Esophagus (tissue), 2 donors: ENCODE results near the gene SLC49A4. TPM values are rescaled to one million over a fixed set of nuclear protein-coding genes. Genes with fewer than 3 reads are reported as not detected.

Experiments
- H3K27ac ChIP-seq, 2 donors: one replicate each; pipeline ENCODE4 v1.5.1; 2013; ENCODE audit warnings: low read depth in 2 of 2, mild to moderate bottlenecking in 2 of 2, inconsistent platforms in 1 of 2, low read length in 1 of 2, moderate library complexity in 1 of 2
- H3K27me3 ChIP-seq, 2 donors: one replicate each; pipeline ENCODE4 v1.6.1; 2013; ENCODE audit warnings: low read length in 2 of 2, control low read depth in 1 of 2, mild to moderate bottlenecking in 1 of 2; ENCODE audit not compliant: insufficient read depth in 2 of 2, control insufficient read depth in 1 of 2
- H3K36me3 ChIP-seq, 2 donors: one replicate each; pipeline ENCODE4 v1.6.1; 2013; ENCODE audit warnings: low read length in 1 of 2; ENCODE audit not compliant: control insufficient read depth in 2 of 2, insufficient read depth in 2 of 2
- H3K4me1 ChIP-seq, 2 donors: one replicate each; pipeline ENCODE4 v1.6.1; 2013; ENCODE audit warnings: low read length in 1 of 2; ENCODE audit not compliant: control insufficient read depth in 2 of 2, insufficient read depth in 2 of 2
- H3K4me3 ChIP-seq, 2 donors: one replicate each; pipeline ENCODE4 v1.5.1; 2013; ENCODE audit warnings: low read length in 2 of 2, mild to moderate bottlenecking in 2 of 2, low read depth in 1 of 2, moderate library complexity in 1 of 2
- H3K9me3 ChIP-seq, 2 donors: one replicate each; pipeline ENCODE4 v1.6.1; 2013; ENCODE audit warnings: mild to moderate bottlenecking in 2 of 2, low read depth in 1 of 2, low read length in 1 of 2, moderate library complexity in 1 of 2; ENCODE audit not compliant: control insufficient read depth in 2 of 2, insufficient read depth in 1 of 2
- WGBS, 2 donors: extraction: QIAGEN DNeasy Blood & Tissue Kit; methylation state at CpG; one replicate each; pipeline ENCODE4 v1.1.7; 2013; 5-methylcytosine and 5-hydroxymethylcytosine counted together
- polyA plus RNA-seq, 2 donors: library from polyadenylated mRNA; stranded (reverse); fragments of 200-250 nt; gene quantifications; one replicate each; pipeline ENCODE4 v1.2.3, GENCODE V29; 2013
- donor health status: healthy with polysubstance abuse.
- donor health status: Bipolar disorder and iron deficiency.

SLC49A4 gene
- polyA plus RNA-seq, 2 donors: 10.1 to 14.3 TPM

GRCh38 chr3:122785231-122785630 is 9.6 kb upstream of the SLC49A4 start:
- H3K4me1 ChIP-seq: peaks cover 0 to 3% of the 10 kb centered on the region in 2 donors
- H3K27ac ChIP-seq: no peak overlapping the region
- H3K36me3 ChIP-seq: no peaks in the 10 kb centered on the region
- no peaks in the 10 kb centered on the region for H3K27me3 ChIP-seq
- WGBS, 2 donors: 66 to 77% methylated on average over 1 of the region's 1 CpG
- H3K4me3 ChIP-seq: no peak overlapping the region
- no peaks in the 10 kb centered on the region for H3K9me3 ChIP-seq

- no peak overlapping the region for H3K27ac ChIP-seq
- H3K4me3 ChIP-seq: no peak overlapping the region
- no peaks in the 10 kb centered on the region for H3K9me3 ChIP-seq
- H3K27me3 ChIP-seq: no peaks in the 10 kb centered on the region
- WGBS, 2 donors: 78 to 87% methylated on average over 1 of the region's 1 CpG
- H3K4me1 ChIP-seq: peaks cover 0 to 3% of the 10 kb centered on the region in 2 donors
- no peaks in the 10 kb centered on the region for H3K36me3 ChIP-seq
Observed at GRCh38 chr3:122786066-122786465, 8.8 kb upstream of the SLC49A4 start.

GRCh38 chr3:122787872-122788271 is 7.0 kb upstream of the SLC49A4 start:
- H3K9me3 ChIP-seq: no peaks in the 10 kb centered on the region
- H3K27me3 ChIP-seq: no peaks in the 10 kb centered on the region
- H3K27ac ChIP-seq: no peak overlapping the region
- H3K4me1 ChIP-seq: peaks cover 0 to 3% of the 10 kb centered on the region in 2 donors
- 78 to 88% methylated on average over 2 of the region's 2 CpGs for WGBS, 2 donors
- no peak overlapping the region for H3K4me3 ChIP-seq
- no peaks in the 10 kb centered on the region for H3K36me3 ChIP-seq

- H3K27ac ChIP-seq: peak overlapping the region; percentile 23 to 48
- WGBS, 2 donors: 58 to 67% methylated on average over 11 of the region's 11 CpGs
- no peaks in the 10 kb centered on the region for H3K27me3 ChIP-seq
- no peaks in the 10 kb centered on the region for H3K9me3 ChIP-seq
- peak overlapping the region in 1 of 2 donors; percentile 10 for H3K4me3 ChIP-seq
- H3K4me1 ChIP-seq: peaks cover 0 to 3% of the 10 kb centered on the region in 2 donors
- no peaks in the 10 kb centered on the region for H3K36me3 ChIP-seq
Observed at GRCh38 chr3:122789585-122790273, 5.1 kb upstream of the SLC49A4 start.

- Histone ChIP-seq H3K9me3 (no peaks in the 10 kb centered on the region), H3K27ac (peak within 1 kb of the TSS; percentile 88 to 98)
- 0% methylated on average over 45 to 46 of the region's 46 CpGs for WGBS, 2 donors
Observed at GRCh38 chr3:122793568-122794416, 1.1 kb upstream of the SLC49A4 start, which contains the start of gene HSPBAP1. Gene HSPBAP1, minus strand, starts transcription at chr3:122793831. Its CDS starts 151 bp downstream, at chr3:122793680.

GRCh38 chr3:122794483-122794778 is 438 bp upstream of the SLC49A4 start:
- Histone ChIP-seq H3K9me3 (no peaks in the 10 kb centered on the region), H3K4me1 (peaks cover 4 to 5% of the 10 kb centered on the region in 2 donors), H3K4me3 (peak overlapping the region; percentile 78 to 82), H3K27ac (peak overlapping the region; percentile 88 to 96), H3K36me3 (no peaks in the 10 kb centered on the region), H3K27me3 (no peaks in the 10 kb centered on the region)
- WGBS, 2 donors: 1 to 2% methylated on average over 6 of the region's 6 CpGs

More at GRCh38 chr3:122793568-122794416, 1.1 kb upstream of the SLC49A4 start, which contains the start of gene HSPBAP1:
- H3K4me1 ChIP-seq: peaks cover 3 to 4% of the 10 kb centered on the region in 2 donors
- no peaks in the 10 kb centered on the region for H3K27me3 ChIP-seq
- H3K4me3 ChIP-seq: peak within 1 kb of the TSS; percentile 78 to 82
- H3K36me3 ChIP-seq: no peaks in the 10 kb centered on the region

GRCh38 chr3:122795674-122796195 is 866 bp downstream of the SLC49A4 start:
- Histone ChIP-seq H3K4me3 (peak overlapping the region; percentile 78 to 81), H3K36me3 (no peaks in the 10 kb centered on the region), H3K27ac (peak overlapping the region; percentile 68 to 96), H3K9me3 (no peaks in the 10 kb centered on the region), H3K27me3 (no peaks in the 10 kb centered on the region), H3K4me1 (peaks cover 3 to 4% of the 10 kb centered on the region in 2 donors)
- 21 to 22% methylated on average over 11 of the region's 11 CpGs for WGBS, 2 donors

GRCh38 chr3:122797291-122797690 is 2.4 kb downstream of the SLC49A4 start:
- Histone ChIP-seq H3K36me3 (no peaks in the 10 kb centered on the region), H3K4me3 (peak overlapping the region in 1 of 2 donors; percentile 15), H3K9me3 (no peaks in the 10 kb centered on the region), H3K4me1 (peaks cover 3 to 4% of the 10 kb centered on the region in 2 donors), H3K27ac (no peak overlapping the region), H3K27me3 (no peaks in the 10 kb centered on the region)
- 65 to 70% methylated on average over 3 of the region's 3 CpGs for WGBS, 2 donors

GRCh38 chr3:122799322-122799721 is 4.5 kb downstream of the SLC49A4 start:
- Histone ChIP-seq H3K27me3 (no peaks in the 10 kb centered on the region), H3K9me3 (no peaks in the 10 kb centered on the region), H3K27ac (no peak overlapping the region), H3K36me3 (no peaks in the 10 kb centered on the region), H3K4me1 (peaks cover 4 to 6% of the 10 kb centered on the region in 2 donors), H3K4me3 (no peak overlapping the region)
- WGBS, 2 donors: 71 to 81% methylated on average over 2 of the region's 2 CpGs
